SK-N-SH (cell line): Measurements from ENCODE around the gene SETD3.

Experiments used
- CTCF ChIP-seq: fragments of 200-600 bp; sonication (generic); IDR thresholded peaks from 2 replicates; pipeline ENCODE4 v1.6.1; 2017; ENCODE audit warnings: antibody characterized with exemption, mild to moderate bottlenecking, moderate library complexity
- EP300 ChIP-seq, 2 experiments: IDR thresholded peaks; 2 replicates each; pipeline versions ENCODE4 v1.4.0 to v1.6.1; 2012; ENCODE audit warnings: borderline replicate concordance in 1 of 2, low read depth in 1 of 2, low read length in 1 of 2
- SMC3 ChIP-seq: IDR thresholded peaks from 2 replicates; pipeline ENCODE4 v1.6.1; 2012; ENCODE audit warnings: low read depth, low read length, improper control_type of control experiment
- TAF1 ChIP-seq: IDR thresholded peaks from 2 replicates; pipeline ENCODE4 v1.6.1; 2012; ENCODE audit warnings: low read depth, mild to moderate bottlenecking, low read length, moderate library complexity, borderline replicate concordance
- ZBTB33 ChIP-seq: IDR thresholded peaks from 2 replicates; pipeline ENCODE4 v1.4.0; 2012; ENCODE audit warnings: low read depth, borderline replicate concordance

GRCh38 chr14:99388286-99388685, 92.4 kb downstream of the SETD3 start:
- no peak for TF ChIP-seq SMC3
- no peak for TF ChIP-seq TAF1
- TF ChIP-seq EP300 (IDR thresholded peaks at IDR 0.05; ENCODE audit: borderline replicate concordance in 1 of 2, low read depth in 1 of 2, low read length in 1 of 2), result no peak
- TF ChIP-seq ZBTB33, result no peak
- no peak for TF ChIP-seq CTCF
